GM21367 (cell line): ENCODE results near the gene LASP1.
"Not testable (repeated sequence)": the region's sequence is repeated elsewhere in the genome, so short reads cannot be mapped to it uniquely, and the experiment has no call there.

Source experiments
- ATAC-seq: cut with Tn5 transposase; IDR thresholded peaks from one replicate; pipeline ENCODE4 v1.9.1; 2021; ENCODE audit not compliant: unreplicated experiment

LASP1 gene

DNA sequence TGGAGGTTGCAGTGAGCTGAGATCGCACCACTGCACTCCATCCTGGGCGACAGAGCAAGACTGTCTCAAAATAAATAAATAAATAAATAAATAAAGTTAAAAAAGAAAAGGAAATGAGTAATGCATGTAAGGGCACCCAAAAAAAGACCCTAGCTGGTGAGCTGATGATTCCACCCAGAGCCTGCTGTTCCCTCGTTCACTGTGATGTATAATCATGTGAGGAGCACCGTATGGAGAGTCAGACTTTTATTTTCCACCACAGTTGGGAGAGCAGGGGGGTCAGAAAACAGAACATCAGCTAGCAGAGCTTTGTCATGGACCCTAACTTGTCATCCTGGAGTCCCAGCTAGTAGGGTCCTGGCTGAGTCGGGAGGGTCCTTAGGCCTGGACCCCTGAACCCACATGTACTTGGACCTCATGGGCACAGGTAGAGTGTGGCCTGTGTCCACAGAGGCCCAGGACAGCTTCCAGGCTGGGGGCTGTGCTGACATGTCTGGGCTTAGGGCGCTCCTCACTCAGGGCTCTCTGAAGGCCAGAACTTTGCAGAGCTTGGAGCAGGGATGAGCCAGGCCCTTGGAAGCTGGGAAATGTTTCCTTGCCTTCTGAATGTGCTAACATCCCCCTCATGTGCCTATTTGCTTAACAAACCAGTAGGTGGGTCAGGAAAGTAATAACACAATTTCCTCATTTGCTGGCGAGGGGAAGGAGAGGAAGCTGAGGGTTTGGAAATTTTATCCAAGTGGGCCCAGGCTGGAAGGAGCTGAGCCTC is 36.8 kb downstream of the LASP1 start:
- ATAC-seq: no peak

DNA sequence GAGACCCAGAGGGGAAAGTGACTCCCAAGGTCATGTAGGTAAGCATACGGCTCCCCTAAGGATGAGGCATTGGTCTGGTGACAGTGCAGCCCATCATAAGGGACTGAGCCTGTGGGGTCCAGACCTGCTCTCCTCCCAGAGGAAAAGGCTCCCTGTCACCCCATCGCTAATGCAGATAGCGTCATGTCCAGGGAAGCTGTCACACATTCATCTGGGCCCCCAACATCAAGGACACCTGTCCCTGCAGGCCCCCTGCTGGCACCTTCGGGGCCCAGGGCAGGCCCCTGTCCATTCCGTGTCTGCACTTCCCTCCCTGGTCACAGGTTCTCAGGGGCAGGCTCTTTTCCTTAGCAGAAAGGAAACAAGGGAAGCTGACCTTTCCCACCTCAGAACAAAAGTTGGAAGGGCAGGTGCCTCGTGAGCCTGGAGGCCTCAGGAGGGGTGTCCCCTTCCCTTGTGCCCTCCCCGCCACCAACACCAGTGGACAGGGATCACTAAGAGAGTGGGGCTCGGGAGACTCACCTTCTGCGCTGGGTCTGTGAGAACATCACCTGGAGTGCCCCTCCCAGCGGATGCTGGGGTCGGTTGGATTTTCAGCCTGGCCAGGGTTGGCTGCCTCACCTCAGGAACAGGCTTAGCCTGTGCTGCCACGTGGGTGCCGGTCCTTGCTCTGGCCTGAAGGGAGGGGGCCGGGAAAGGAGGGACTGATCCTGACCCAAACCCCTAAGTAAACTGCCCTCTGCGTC is 38.2 kb downstream of the LASP1 start:
- ATAC-seq: no peak

DNA sequence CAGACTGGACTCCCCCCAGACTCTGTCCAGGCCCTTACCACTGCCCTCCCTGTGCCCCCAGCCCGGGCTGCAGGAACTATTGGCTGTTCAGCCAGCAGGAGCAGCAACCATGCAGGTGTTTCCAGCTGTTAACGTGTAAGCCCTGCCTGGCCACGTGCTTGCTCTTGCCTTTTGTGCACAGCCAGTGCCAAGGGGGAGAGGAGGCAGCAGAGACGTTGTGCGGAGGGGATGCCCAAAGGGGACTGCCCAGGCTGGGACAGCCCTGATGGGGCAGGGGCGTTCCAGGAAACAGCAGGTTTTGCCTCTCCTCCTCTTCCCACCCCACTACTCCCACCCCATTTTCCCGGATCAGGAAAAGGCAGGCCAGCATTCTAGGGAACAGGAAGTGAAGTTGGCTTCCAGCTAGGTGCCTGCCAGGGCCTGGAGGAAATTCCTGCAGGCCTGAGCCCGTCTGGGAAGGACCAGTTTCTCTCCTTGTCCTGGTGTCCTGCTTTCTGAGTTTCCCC is 38.9 kb downstream of the LASP1 start:
- no peak for ATAC-seq

DNA sequence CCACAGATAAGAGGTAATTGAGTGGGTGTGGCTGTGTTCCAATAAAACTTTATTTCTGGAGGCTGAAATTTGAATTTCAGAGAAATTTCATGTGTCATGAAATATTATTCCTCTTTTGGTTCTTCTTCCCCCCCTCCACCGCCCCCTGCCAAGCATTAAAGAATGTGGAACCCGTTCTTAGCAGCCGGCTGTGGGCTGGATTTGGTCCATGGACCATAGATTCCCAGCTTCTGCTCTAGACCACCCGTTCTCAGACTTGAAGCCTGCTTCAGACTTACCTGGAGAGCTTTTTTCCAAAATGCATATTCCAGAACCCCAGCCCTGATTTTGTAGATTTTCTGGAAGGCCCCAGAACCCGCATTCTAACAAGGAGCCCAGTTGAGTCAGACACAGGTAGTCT is 40.5 kb downstream of the LASP1 start:
- no peak for ATAC-seq

DNA sequence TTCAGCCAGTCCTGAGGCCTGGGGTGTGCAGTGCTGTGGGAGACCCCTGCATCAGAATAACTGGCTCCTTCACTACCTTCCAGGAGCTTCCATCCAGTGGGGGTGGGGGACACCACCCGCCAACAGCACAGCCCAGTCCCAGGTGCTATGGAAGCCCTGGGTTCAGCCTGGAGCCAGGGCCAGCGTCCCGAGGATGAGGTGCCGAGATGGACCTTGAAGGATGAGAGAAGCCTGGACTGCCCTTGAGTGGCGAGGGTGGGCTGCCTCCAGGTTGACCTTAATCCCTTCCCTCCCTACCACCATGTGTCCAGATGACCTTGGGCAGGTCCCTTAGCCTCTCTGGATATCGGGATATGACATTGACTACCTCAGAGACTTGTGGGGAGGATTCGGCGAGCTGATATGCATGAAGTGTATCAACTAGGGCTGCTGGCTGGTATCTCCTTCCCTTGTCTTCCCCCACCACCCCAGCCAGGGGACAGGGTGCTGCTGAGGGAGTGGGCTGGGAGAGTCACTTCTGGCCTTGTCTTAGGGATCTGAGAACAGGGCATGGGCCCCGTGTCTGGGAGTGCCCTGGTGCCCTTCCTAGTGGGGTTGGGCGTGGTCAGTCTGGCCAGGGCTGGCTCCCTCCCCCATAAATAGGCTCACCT is 41.3 kb downstream of the LASP1 start:
- ATAC-seq: no peak

DNA sequence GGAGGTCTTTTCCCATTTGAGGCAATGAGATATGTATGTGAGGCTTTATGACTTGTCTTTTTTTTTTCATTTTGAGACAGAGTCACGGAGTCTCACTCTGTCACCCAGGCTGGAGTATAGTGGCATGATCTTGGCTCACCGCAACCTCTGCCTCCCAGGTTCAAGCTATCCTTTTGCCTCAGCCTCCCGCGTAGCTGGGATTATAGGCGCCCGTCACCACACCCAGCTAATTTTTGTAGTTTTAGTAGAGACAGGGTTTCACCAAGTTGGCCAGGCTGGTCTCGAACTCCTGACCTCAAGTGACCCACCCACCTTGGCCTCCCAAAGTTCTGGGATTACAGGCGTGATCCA is 41.8 kb downstream of the LASP1 start:
- ATAC-seq: not testable (repeated sequence)

DNA sequence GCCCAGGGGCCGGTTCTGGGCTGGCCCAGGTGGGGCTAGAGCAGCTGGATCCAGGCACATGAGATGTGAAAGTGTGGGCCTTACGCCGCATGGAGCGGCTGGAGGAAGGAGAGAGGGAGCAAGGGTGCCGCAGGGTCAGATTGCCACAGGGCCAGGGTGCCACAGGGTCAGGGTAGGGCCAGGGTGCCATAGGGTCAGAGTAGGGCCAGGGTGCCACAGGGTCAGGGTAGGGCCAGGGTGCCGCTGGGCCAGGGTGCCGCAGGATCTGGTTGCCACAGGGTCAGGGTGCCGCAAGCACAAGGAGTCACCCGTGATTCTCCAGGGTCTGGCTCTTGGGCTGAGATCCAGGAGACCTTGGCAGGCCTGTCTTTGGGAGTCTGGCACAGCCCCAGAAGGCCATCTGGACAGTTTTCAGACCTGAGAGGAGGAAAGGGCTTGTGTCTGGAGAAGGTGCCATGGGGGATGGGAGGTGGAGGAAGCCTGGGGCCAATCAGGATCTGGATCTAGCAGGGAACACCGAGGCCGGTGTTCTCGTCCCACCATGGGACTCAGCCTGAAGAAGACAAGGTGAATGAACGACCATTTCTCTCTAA is 42.5 kb downstream of the LASP1 start:
- no peak for ATAC-seq

DNA sequence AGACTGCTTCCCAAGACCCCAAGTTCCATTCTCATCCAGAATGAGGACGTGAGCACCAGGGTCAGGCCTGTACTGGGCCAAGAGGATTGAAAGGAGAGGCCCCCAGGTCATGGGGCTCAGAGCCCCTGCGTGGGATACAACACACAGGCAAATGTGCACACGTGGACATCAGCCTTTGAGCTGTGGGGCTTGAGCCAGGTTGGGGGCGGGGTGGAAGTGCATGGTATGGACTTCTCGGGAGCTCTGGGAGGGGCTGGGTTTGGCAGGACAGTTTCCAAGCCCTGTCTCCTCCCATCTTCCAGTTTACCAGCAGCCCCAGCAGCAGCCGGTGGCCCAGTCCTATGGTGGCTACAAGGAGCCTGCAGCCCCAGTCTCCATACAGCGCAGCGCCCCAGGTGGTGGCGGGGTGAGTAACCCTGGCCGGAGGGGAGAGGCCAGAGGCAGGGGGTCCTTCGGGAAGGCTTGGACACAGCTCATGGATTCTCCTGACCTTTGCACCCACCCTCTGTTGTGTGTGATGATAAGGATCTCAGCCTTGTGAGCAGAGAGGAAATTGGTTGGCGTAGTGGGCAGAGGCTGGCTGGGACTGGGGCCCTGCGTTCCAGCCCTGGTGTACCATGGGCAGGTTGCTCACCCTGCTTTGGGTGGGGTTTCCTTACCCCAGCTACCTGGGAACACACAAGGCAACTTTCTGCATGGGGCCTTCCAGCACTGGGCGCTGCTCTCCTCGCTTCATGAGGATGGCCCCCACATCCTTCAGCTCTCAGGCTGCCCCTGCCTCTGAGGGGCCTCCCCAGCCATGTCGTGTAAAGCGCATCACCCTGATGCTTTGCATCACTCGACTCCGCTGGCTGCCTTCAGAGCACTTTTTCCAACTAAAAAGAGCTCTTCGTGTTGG is 45.1 kb downstream of the LASP1 start:
- ATAC-seq: no peak

DNA sequence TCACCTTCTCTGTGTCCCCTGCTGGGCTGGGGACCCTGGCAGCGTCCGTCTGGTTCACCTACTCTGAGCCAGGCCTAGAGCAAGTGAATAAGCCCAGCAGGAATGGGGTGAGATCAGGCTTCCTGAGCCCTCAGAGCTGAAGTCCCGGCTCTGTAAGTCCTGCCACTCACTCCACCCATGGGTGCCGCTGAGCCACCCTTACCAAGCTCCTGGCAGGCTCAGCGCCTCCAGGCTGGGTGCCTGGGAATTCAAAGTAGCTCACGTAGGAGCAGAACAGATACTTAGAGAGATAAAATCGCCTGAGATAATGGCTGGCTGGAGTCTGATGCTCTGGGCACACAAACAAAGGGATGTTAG is 45.8 kb downstream of the LASP1 start:
- ATAC-seq: no peak

DNA sequence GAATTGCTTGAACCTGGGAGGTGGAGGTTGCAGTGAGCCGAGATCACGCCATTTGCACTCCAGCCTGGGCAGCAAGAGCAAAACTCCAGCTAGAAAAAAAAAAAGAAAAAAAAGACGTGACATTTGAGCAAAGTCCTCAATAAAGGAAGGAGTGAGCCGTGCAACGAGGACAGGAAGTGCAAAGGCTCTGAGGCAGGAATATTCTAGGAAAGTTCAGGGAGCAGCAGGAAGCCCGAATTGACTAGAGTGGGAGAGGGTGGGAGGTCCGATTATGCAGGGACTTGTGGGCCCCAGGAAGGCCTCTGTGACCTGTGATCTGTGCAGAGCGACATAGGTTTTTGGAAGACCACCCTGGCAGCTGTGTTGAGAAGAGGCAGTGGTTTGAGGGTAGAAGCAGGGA is 46.9 kb downstream of the LASP1 start:
- ATAC-seq: no peak

DNA sequence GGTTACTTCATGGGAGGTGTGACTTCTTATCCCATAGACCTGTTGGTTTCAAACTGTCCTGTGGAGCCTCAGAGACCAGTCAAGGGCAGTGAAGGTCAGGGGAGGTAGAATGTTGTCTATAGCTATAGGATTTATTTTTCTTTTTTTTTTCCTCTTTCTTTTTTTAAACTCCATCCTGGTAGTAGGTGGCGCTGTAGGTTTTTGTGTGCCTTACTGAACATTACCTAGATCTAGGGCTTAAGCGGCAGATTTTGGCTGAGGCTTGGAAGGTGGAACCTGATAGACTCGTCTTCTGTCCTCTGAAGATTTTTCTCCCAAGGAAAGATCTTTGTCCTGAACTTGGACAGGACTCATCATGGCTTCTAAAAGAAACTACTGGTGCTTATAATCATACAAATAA is 47.4 kb downstream of the LASP1 start:
- ATAC-seq: no peak

DNA sequence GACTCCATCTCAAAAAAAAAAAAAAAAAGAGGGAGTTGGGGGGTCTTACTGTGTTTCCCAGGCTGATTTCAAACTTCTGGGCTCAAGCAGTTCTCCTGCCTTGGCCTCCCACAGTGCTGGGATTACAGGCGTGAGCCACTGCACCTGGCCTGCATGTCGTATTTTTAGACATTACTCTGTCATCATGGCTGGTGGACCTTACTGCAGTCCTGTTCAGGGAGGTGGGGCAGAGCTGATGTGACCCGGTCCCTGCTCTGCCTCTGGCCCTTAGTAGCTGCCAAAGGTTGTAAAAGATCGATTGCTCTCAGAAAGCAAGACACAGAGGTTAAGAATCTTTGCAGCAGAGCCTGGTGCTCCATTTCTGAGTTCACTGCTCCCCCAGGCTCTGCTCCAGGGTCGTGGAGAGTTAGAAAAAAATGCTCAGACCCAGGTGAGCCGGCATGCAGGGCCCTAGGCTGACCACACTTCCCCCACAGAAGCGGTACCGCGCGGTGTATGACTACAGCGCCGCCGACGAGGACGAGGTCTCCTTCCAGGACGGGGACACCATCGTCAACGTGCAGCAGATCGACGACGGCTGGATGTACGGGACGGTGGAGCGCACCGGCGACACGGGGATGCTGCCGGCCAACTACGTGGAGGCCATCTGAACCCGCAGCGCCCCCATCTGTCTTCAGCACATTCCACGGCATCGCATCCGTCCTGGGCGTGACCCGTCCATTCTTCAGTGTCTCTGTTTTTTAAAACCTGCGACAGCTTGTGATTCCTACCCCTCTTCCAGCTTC is 48.5 kb downstream of the LASP1 start:
- ATAC-seq: no peak

DNA sequence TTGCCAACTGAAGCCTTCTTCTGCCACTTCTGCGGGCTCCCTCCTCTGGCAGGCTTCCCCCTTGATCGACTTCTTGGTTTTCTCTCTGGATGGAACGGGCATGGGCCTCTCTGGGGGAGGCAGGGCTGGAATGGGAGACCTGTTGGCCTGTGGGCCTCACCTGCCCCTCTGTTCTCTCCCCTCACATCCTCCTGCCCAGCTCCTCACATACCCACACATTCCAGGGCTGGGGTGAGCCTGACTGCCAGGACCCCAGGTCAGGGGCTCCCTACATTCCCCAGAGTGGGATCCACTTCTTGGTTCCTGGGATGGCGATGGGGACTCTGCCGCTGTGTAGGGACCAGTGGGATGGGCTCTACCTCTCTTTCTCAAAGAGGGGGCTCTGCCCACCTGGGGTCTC is 49.1 kb downstream of the LASP1 start:
- no peak for ATAC-seq

DNA sequence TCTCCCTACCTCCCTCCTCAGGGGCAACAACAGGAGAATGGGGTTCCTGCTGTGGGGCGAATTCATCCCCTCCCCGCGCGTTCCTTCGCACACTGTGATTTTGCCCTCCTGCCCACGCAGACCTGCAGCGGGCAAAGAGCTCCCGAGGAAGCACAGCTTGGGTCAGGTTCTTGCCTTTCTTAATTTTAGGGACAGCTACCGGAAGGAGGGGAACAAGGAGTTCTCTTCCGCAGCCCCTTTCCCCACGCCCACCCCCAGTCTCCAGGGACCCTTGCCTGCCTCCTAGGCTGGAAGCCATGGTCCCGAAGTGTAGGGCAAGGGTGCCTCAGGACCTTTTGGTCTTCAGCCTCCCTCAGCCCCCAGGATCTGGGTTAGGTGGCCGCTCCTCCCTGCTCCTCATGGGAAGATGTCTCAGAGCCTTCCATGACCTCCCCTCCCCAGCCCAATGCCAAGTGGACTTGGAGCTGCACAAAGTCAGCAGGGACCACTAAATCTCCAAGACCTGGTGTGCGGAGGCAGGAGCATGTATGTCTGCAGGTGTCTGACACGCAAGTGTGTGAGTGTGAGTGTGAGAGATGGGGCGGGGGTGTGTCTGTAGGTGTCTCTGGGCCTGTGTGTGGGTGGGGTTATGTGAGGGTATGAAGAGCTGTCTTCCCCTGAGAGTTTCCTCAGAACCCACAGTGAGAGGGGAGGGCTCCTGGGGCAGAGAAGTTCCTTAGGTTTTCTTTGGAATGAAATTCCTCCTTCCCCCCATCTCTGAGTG is 49.6 kb downstream of the LASP1 start:
- ATAC-seq: no peak

DNA sequence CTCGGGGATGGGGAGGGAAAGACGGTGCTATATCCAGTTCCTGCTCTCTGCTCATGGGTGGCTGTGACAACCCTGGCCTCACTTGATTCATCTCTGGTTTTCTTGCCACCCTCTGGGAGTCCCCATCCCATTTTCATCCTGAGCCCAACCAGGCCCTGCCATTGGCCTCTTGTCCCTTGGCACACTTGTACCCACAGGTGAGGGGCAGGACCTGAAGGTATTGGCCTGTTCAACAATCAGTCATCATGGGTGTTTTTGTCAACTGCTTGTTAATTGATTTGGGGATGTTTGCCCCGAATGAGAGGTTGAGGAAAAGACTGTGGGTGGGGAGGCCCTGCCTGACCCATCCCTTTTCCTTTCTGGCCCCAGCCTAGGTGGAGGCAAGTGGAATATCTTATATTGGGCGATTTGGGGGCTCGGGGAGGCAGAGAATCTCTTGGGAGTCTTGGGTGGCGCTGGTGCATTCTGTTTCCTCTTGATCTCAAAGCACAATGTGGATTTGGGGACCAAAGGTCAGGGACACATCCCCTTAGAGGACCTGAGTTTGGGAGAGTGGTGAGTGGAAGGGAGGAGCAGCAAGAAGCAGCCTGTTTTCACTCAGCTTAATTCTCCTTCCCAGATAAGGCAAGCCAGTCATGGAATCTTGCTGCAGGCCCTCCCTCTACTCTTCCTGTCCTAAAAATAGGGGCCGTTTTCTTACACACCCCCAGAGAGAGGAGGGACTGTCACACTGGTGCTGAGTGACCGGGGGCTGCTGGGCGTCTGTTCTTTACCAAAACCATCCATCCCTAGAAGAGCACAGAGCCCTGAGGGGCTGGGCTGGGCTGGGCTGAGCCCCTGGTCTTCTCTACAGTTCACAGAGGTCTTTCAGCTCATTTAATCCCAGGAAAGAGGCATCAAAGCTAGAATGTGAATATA is 50.8 kb downstream of the LASP1 start:
- no peak for ATAC-seq

DNA sequence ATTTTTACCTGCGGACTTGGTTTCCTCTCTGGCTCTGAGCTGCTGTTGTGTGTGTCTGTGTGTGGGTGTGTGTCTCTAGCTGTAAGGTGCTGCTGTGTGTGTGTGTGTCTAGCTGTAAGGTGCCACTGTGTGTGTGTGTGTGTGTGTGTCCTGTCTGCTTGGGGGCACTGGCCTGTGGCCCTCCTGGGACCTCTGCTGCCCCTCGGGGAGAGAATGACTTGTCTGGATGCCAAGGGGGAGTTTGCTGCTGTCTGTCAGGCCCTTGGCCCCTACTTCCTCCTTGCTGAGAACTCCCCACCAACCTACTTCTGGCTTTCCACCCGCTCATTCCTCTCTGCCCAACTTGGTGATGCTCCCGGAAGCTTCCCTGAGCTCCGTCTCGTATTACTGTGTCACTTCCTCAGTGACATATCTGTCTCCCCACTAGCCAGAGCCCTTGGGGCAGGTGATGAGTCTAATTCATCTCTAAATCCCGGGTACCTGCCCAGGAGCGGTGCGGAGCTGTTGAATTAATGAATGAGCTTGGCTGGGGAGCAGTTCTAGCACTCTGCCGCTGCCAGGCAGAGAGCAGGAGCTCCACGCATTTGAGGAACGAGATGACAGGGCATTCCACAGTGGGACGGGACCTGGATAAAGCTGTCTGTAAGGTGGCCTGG is 52.0 kb downstream of the LASP1 start:
- ATAC-seq: no peak

DNA sequence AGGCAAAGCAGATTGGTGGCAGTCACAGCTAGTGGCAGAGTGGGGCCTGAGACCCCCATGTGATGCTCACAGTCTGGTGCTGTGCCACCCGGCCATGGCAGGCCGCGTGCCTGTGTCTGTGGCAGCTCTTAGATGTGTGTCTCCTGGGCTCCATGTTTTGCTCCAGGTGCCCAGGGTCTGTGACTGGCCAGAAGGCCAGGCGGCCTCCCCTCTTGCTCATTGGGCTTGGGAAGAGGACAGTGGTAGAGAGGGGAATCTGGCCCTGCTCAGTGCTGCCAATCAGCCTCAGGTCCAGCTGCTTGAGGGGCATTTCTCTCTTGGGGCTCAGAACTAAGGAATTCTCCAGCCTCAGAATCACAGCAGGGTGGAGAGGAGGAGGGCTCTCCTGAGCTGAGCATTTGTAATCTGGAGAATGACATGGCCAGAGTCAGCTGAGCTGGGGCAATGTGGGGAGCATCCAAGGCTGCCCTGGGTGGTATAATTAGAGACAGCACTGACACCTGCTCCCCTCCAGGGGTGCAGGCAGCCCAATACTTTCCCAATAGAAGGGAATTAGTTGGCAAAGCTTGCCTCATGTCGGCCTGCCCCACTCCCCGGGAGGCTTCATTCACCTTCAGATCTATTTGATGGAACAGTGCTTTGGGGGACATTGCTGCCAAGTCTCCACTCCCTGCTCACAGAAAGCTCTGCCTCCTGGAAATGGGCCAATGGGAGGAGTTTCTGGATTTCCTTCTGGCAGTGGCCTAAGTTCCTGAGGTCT is 52.9 kb downstream of the LASP1 start:
- ATAC-seq: no peak
